Choroid plexus epithelial cell (primary cell): ENCODE results near the gene ZNF768.
A peak's percentile ranks its signal among the peaks of the same experiment; 100 is the strongest.

Experiments
- DNase-seq: peaks from one replicate; pipeline ENCODE4 v3.0.0-alpha.2; 2010; ENCODE audit warnings: low read depth
- H3K4me3 ChIP-seq: 2 replicates; pipeline ENCODE4 v1.5.1; 2011; ENCODE audit warnings: low read depth, mild to moderate bottlenecking, control low read depth, low read length, moderate library complexity
- TF ChIP-seq, protein P1 (sequence below): conservative IDR thresholded peaks from 2 replicates; pipeline ENCODE4 v1.5.1; 2011; ENCODE audit warnings: low read depth, mild to moderate bottlenecking, control low read depth, inconsistent platforms, low read length, moderate library complexity

Gene ZNF768

DNA sequence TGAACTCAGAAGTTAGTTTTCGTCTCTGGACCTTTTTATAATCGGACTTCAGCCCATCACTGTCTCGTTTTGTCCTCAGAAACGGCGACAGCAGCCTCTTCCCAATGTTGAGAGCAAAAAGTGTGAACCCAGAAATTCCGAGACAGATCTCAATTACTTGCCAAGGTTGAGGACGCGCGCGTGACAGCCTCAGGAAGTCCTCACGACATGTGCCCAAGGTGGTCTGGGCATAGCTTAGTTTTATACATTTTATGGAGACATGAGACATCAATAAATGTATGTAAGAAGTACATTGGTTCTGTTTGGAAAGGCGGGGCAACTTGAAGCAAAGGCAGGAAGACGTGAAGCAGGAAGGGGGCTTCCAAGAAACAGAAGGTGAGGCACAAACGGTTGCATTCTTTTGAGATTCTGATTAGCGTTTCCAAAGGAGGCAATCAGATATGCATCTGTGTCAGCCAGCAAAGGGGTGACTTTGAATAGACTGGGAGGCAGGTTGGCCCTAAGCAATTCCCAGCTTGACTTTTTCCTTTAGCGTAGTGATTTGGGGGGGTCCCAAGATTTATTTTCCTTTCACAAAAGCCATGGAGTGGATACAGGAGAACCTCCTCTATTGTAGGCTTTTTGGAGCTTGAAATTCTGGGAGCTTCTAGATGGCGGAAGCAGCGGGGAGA, 8.9 kb upstream of the ZNF768 start:
- peak overlapping the region; percentile 77 for H3K4me3 ChIP-seq
- DNase-seq, result peak; percentile 36
- TF ChIP-seq, protein P1, sequence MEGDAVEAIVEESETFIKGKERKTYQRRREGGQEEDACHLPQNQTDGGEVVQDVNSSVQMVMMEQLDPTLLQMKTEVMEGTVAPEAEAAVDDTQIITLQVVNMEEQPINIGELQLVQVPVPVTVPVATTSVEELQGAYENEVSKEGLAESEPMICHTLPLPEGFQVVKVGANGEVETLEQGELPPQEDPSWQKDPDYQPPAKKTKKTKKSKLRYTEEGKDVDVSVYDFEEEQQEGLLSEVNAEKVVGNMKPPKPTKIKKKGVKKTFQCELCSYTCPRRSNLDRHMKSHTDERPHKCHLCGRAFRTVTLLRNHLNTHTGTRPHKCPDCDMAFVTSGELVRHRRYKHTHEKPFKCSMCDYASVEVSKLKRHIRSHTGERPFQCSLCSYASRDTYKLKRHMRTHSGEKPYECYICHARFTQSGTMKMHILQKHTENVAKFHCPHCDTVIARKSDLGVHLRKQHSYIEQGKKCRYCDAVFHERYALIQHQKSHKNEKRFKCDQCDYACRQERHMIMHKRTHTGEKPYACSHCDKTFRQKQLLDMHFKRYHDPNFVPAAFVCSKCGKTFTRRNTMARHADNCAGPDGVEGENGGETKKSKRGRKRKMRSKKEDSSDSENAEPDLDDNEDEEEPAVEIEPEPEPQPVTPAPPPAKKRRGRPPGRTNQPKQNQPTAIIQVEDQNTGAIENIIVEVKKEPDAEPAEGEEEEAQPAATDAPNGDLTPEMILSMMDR, result no peak

DNA sequence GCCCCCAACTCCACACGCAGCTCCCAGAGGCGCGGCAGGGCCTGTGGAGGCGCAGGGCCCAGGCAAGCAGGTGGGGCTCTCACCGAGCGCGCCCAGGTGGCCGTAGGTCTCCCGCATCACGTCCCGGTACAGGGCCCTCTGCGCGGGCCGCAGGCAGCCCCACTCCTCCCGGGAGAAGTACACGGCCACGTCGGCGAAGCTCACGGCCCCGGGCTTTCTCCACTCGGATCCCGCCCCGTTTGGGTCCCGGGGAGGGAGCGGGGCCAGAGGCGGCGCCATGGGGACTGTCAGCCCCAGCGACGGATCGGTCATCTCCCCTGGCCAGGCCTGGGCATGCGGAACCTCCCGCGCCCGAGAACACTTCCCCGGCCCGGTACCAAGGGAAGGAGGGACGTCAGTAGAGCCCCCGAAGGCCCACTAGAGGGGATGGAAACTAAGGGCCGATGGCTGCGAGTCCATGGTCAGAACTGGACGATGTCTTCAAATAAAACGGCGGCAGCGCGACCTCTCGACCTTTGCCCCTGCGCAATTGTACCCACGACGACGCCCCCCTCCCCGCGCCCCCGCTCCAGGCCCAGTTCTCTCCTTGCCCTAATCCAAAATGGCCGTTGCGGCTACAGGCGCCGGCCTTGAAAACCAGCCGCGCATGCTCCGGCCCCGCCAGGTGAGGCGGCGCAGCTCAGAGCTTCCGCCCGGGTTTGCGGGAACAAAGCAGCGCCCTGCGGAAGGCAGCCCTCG, 8.2 kb upstream of the ZNF768 start, which contains the start of gene ZNF747:
ZNF747 (minus strand) TSS at position 491 of the 738 bp plus-strand sequence; CDS start at position 312, 179 bp downstream.
- peak; percentile 85 for DNase-seq
- TF ChIP-seq, protein P1, result no peak

DNA sequence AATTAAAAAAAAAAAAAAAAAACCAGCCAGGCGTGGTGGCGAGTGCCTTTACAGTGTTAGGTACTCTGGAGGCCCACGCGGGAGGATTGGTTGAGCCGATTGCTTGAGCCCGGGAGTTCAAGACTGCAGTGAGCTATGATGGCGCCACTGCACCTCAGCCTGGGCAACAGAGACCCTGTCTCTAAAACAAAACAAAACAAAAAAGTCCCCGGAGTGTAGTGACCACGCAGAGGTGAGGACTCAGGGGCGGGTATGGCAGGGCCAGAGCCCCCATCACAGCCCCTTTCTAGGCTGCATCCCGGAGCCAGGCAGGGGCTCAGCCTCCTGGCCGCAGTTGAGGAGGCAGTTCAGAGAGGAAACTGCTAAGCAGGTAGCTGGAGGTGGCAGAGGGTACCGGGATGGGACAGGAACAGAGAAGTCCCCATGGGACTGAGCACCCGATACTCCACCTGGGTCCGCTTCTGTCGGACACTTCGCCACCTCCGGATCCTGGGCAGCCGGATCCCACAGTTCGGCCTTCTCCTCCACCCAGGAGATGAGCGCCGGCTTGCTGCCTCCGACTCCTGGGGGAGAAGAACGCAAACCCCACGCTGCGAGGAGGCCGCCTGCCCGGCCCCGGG, 7.5 kb upstream of the ZNF768 start:
- TF ChIP-seq, protein P1, result no peak
- peak; percentile 34 for DNase-seq
- H3K4me3 ChIP-seq, result peak overlapping the region; percentile 77

More for the DNA sequence above, 8.2 kb upstream of the ZNF768 start, which contains the start of gene ZNF747:
- H3K4me3 ChIP-seq, result peak within 1 kb of the TSS; percentile 77

DNA sequence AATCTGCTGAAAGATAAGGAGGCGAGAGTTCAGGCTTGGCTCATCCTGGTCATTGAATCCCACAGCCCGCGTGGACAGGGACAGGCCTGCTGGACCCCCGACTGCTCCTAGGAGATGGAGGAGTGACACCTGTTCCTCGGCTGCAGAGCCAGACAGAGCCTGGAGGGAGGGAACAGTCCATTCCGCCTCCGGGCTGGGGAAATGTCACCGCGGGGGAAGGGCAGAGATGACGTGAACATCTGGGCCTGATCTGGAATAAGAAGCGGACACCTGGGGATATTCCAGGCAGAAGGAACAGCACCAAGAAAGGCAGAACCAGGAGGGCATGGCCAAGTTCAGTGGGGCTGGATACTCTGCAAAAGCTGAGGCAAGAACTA, 6.8 kb upstream of the ZNF768 start:
- H3K4me3 ChIP-seq, result no peak overlapping the region

DNA sequence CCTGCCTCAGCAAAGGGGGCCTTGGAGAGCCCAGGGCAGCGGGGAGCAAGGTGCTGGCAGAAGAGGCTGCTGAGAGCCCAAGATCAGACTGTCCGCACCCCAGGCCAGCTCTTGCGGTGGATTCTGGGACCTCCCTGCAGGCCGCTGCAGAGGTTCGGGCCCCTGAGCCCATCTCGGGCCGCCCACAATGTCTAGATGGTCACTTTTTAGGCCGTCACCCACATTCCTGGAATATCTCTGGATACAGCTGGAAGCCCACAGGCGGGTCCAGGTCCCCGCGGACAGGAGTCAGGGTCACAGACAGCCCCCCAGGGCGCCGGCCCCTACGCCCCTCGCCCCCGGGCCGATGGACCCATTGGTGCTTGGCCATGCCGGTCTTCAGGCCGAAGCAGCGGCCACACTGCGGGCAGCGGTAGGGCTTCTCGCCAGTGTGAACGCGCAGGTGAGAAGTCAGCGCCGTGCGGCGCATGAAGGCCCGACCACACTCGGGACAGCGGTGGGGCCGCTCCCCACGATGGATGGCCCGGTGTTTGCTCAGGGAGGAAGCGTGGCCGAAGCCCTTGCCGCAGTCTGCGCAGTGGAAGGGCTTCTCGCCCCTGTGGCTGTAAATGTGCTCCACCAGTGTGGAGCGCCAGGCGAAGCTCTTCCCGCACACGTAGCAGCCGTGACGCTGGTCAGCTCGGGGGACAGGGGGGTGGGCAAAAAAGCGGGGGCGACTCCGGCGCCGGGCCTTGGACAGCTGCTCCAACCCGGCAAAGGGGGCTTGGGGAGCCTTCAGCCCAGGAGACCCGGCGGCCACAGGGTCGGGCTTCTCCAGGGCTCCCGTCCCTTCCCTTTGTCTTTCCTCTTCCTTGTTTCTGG, 6.1 kb upstream of the ZNF768 start:
- TF ChIP-seq, protein P1, result no peak
- no peak overlapping the region for H3K4me3 ChIP-seq
- no peak for DNase-seq

More for the DNA sequence above, 6.8 kb upstream of the ZNF768 start:
- TF ChIP-seq, protein P1, result no peak
- DNase-seq, result no peak
